GM23248 (cell line): ENCODE results near the gene EEPD1. TPM values are rescaled to one million over a fixed set of nuclear protein-coding genes. Genes with fewer than 3 reads are reported as not detected.

Experiments used
- DNase-seq: peaks from one replicate; pipeline ENCODE4 v3.0.0-alpha.2; 2015
- H2AFZ ChIP-seq: fragments of 200-600 bp; sonication (generic); 2 replicates; pipeline ENCODE4 v1.6.1; 2016; ENCODE audit warnings: antibody characterized with exemption
- H3F3A ChIP-seq: fragments of 200-600 bp; sonication (generic); 2 replicates; pipeline ENCODE4 v1.6.1; 2016; ENCODE audit warnings: mild to moderate bottlenecking, antibody characterized with exemption, mixed run types; ENCODE audit not compliant: insufficient read depth
- H3K27ac ChIP-seq: fragments of 200-600 bp; sonication (generic); 2 replicates; pipeline ENCODE4 v1.5.1; 2016; ENCODE audit warnings: mild to moderate bottlenecking
- H3K27me3 ChIP-seq: fragments of 200-600 bp; sonication (generic); replicated peaks from 2 replicates; pipeline ENCODE4 v1.6.1; 2016; ENCODE audit warnings: mild to moderate bottlenecking; ENCODE audit not compliant: insufficient read depth
- H3K36me3 ChIP-seq: fragments of 200-600 bp; sonication (generic); 2 replicates; pipeline ENCODE4 v1.6.1; 2016; ENCODE audit warnings: low read depth, mild to moderate bottlenecking
- H3K4me1 ChIP-seq: fragments of 200-600 bp; sonication (generic); 2 replicates; pipeline ENCODE4 v1.6.1; 2016; ENCODE audit warnings: mild to moderate bottlenecking; ENCODE audit not compliant: insufficient read depth
- H3K4me2 ChIP-seq: fragments of 200-600 bp; sonication (generic); one replicate; pipeline ENCODE4 v1.6.1; 2016; ENCODE audit warnings: mild to moderate bottlenecking; ENCODE audit not compliant: unreplicated experiment
- H3K4me3 ChIP-seq: fragments of 200-600 bp; sonication (generic); 2 replicates; pipeline ENCODE4 v1.5.1; 2016; ENCODE audit warnings: mild to moderate bottlenecking
- H3K79me2 ChIP-seq: fragments of 200-600 bp; sonication (generic); 2 replicates; pipeline ENCODE4 v1.6.1; 2016; ENCODE audit warnings: mild to moderate bottlenecking; ENCODE audit not compliant: insufficient read depth
- H3K9ac ChIP-seq: fragments of 200-600 bp; sonication (generic); 2 replicates; pipeline ENCODE4 v1.6.1; 2016; ENCODE audit warnings: mild to moderate bottlenecking
- H3K9me2 ChIP-seq: fragments of 200-600 bp; sonication (generic); 2 replicates; pipeline ENCODE4 v1.6.1; 2016; ENCODE audit warnings: mixed run types, mild to moderate bottlenecking, moderate library complexity; ENCODE audit not compliant: insufficient read depth
- H3K9me3 ChIP-seq: fragments of 200-600 bp; sonication (generic); one replicate; pipeline ENCODE4 v1.6.1; 2017; ENCODE audit warnings: low read depth
- H4K20me1 ChIP-seq: fragments of 200-600 bp; sonication (generic); 2 replicates; pipeline ENCODE4 v1.6.0; 2016; ENCODE audit not compliant: insufficient read depth
- EZH2 ChIP-seq: fragments of 200-600 bp; sonication (generic); IDR thresholded peaks from 2 replicates; pipeline ENCODE4 v1.6.1; 2018; ENCODE audit warnings: antibody characterized with exemption, mild to moderate bottlenecking; ENCODE audit not compliant: insufficient read depth, poor library complexity, severe bottlenecking
- EZH2phosphoT487 ChIP-seq: fragments of 200-600 bp; sonication (generic); IDR thresholded peaks from 2 replicates; pipeline ENCODE4 v1.6.1; 2018; ENCODE audit warnings: antibody characterized with exemption, moderate library complexity, mild to moderate bottlenecking, low read depth; ENCODE audit not compliant: insufficient read depth
- WGBS, 2 experiments: methylation state at CpG; one replicate each; pipeline ENCODE4 v1.1.6; 2015 to 2017; ENCODE audit warnings: low lambda C conversion rate in 2 of 2, low coverage in 1 of 2; ENCODE audit errors: missing lambda C conversion rate in 2 of 2; 5-methylcytosine and 5-hydroxymethylcytosine counted together
- in situ Hi-C: fragments of 300-500 bp; cut with MboI; formaldehyde crosslinking; loops from 2 replicates; pipeline ENCODE4 v1.15.0; 2020
- polyA plus RNA-seq: library from polyadenylated mRNA; unstranded; fragments of >200 nt; fragmentation: Nextera tagmentation; extraction: Ambion mirVana; gene quantifications from 2 replicates; pipeline ENCODE4 v1.2.1, GENCODE V29; 2016
- small RNA-seq: library from RNA; depleted of rRNA; stranded (forward); fragments of <200 nt; gene quantifications from one replicate; pipeline ENCODE3, GENCODE V24; 2014; ENCODE audit warnings: low read depth, low replicate concordance
- total RNA-seq: library from RNA; depleted of rRNA; stranded (reverse); fragments of >200 nt; shearing (Covaris generic); gene quantifications from 2 replicates; pipeline ENCODE4 v1.2.3, GENCODE V29; 2014; rRNA removed

EEPD1 gene
- total and polyA plus RNA-seq, 2 experiments from 2014 or later = 1.6 to 5.2 TPM

DNA sequence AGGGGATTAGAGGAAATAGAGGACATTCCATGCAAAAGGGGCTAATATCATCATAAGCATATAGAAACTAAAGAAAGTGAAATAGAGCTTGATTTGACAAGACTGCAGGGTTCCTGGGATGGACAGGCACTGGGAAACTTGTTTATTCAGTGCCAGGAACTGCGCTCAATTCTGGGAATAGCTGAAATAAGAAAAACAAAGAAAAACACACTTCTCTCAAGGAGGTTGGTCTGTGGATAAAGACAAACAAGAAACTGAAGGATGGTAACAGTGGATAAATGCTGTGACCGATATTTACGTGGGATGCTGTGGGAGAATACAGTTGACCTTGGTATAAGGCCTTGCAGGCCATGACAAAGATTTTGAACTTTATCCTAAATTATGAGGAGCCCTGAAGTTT, 195.7 kb downstream of the EEPD1 start:
- in situ Hi-C loops = no loop called here
- Histone ChIP-seq H3K4me1 (peaks cover 16% of the 10 kb centered on the region), H3K9me3 (no peaks in the 10 kb centered on the region), H3K9ac (no peak overlapping the region), H3K9me2 (no peaks in the 10 kb centered on the region), H3K27me3 (no peaks in the 10 kb centered on the region), H3K36me3 (no peaks in the 10 kb centered on the region), H3K27ac (no peak overlapping the region), H3K79me2 (no peaks in the 10 kb centered on the region), H3F3A (peaks cover 7% of the 10 kb centered on the region; the same call in 1 of the 2 replicates), H4K20me1 (no peaks in the 10 kb centered on the region), H2AFZ (no peak overlapping the region), H3K4me3 (no peak overlapping the region), H3K4me2 (no peak overlapping the region)
- 95% methylated on average over 3 of the region's 3 CpGs for WGBS, 2 experiments
- DNase-seq = no peak
- TF ChIP-seq EZH2 (no peak), EZH2phosphoT487 (no peak)

GRCh38 chr7:36349626-36350025, 196.6 kb downstream of the EEPD1 start:
- H3F3A ChIP-seq = peaks cover 7% of the 10 kb centered on the region; the same call in 1 of the 2 replicates
- no peaks in the 10 kb centered on the region for H3K79me2 ChIP-seq
- H3K9ac ChIP-seq = no peak overlapping the region
- H4K20me1 ChIP-seq = no peaks in the 10 kb centered on the region
- H3K4me3 ChIP-seq = no peak overlapping the region
- peaks cover 16% of the 10 kb centered on the region for H3K4me1 ChIP-seq
- DNase-seq = no peak
- TF ChIP-seq EZH2phosphoT487 = no peak
- no peak for TF ChIP-seq EZH2
- in situ Hi-C loops = no loop called here
- H3K9me2 ChIP-seq = no peaks in the 10 kb centered on the region
- no peaks in the 10 kb centered on the region for H3K9me3 ChIP-seq
- H2AFZ ChIP-seq = no peak overlapping the region
- WGBS, 2 experiments = 85 to 92% methylated on average over 2 of the region's 2 CpGs
- no peaks in the 10 kb centered on the region for H3K36me3 ChIP-seq
- no peaks in the 10 kb centered on the region for H3K27me3 ChIP-seq
- H3K27ac ChIP-seq = no peak overlapping the region
- no peak overlapping the region for H3K4me2 ChIP-seq

Small RNA genes within 50 kb of the gene (small RNA-seq; reads per million reads assigned to genes)
- not detected for gene AC006960.1
- not detected for gene AC007327.1
- not detected for gene RF00019

Other genes starting within 250 kb of the EEPD1 start
- 55.6 and 57.5 TPM in 2 replicates for gene ANLN, start 236.6 kb downstream of the EEPD1 start, total RNA-seq
- gene ANLN, start 236.6 kb downstream of the EEPD1 start, polyA plus RNA-seq = 37.9 and 38.4 TPM in 2 replicates